ENCODE measurements around the gene UGT1A9.

Gene UGT1A9

DNA sequence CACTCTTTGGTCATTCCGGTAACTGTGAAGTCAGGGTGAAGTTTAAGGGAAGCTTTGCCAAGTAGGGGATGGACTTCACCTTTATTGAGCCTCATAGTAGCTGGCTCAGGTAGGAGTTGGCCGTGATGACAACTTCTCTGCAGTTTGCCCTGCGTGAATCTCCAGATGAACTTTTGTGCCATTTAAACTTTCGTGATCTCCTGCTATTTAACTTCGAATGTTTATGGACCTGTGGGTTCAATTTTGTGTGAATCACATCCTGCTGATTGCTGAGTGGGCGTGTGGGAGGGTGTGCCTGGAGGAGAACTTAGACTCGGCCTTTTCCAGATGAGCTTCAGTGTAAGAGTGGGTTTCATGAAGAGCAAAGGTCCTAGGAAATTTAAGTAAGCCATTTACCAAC lies 92.6 kb downstream of the UGT1A9 start:
- DNase-seq = peak; percentile 35

DNA sequence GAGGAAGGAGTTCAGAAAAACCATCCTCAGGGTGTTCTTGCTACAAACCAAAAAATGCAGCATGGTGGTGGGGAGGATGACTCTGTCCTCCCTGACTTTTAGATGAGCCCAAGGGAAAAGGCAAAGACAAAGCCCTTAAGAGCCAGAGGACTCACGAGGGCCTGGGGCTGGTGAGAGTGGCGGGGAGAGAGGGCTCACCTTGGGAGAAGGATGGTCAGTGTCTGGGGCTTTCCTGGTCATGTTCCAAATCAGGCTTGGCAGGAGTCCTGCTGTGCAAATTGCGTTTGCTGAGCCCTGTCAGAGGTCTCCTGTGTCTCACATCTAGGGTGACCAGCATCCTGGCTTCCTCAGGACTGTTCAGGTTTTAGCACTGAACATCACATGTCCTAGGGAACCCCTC lies 93.1 kb downstream of the UGT1A9 start:
- DNase-seq = no peak

DNA sequence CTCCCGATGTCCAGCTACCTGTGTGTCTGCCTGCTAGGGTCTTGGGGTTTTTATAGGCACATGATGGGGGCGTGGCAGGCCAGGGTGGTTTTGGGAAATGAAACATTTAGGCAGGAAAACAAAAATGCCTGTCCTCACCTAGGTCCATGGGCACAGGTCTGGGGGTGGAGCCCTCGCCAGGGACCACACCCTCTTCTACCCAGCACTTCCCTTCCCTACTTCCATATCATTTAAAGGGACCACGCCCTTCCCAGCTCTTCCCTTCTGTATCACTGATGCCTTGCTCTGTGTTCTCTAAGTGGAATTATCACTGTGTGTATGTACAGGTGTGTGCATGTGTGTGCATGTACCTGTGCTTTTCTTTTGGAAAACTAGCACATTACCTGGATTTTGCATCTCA lies 94.7 kb downstream of the UGT1A9 start:
- DNase-seq = no peak

DNA sequence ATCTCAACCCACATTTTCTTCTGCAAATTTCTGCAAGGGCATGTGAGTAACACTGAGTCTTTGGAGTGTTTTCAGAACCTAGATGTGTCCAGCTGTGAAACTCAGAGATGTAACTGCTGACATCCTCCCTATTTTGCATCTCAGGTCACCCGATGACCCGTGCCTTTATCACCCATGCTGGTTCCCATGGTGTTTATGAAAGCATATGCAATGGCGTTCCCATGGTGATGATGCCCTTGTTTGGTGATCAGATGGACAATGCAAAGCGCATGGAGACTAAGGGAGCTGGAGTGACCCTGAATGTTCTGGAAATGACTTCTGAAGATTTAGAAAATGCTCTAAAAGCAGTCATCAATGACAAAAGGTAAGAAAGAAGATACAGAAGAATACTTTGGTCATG lies 96.4 kb downstream of the UGT1A9 start:
- DNase-seq = no peak

DNA sequence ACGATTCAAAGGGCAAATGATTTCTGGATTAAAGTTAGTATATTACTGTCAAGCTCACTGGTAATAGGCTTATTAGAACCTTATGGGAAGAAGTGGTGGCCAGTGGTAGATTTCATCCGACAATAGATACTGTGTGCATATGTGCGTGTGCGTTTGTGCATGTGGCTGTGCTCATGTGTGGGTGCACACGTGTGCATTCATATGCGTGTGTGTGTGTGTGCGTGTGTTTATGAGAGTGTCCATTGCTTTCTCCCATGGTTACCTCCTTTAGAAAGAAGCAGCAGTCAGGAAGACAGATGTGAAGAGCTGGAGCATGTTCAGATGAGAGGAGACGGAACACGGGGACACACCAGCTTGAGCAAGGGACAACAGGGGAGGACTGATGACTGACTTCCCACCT lies 97.6 kb downstream of the UGT1A9 start:
- DNase-seq = no peak

DNA sequence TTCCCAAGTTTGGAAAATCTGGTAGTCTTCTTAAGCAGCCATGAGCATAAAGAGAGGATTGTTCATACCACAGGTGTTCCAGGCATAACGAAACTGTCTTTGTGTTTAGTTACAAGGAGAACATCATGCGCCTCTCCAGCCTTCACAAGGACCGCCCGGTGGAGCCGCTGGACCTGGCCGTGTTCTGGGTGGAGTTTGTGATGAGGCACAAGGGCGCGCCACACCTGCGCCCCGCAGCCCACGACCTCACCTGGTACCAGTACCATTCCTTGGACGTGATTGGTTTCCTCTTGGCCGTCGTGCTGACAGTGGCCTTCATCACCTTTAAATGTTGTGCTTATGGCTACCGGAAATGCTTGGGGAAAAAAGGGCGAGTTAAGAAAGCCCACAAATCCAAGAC lies 100.5 kb downstream of the UGT1A9 start:
- no peak for DNase-seq

DNA sequence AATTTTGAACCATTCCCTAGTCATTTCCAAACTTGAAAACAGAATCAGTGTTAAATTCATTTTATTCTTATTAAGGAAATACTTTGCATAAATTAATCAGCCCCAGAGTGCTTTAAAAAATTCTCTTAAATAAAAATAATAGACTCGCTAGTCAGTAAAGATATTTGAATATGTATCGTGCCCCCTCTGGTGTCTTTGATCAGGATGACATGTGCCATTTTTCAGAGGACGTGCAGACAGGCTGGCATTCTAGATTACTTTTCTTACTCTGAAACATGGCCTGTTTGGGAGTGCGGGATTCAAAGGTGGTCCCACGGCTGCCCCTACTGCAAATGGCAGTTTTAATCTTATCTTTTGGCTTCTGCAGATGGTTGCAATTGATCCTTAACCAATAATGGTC lies 100.9 kb downstream of the UGT1A9 start:
- peak; percentile 13 for DNase-seq

DNA sequence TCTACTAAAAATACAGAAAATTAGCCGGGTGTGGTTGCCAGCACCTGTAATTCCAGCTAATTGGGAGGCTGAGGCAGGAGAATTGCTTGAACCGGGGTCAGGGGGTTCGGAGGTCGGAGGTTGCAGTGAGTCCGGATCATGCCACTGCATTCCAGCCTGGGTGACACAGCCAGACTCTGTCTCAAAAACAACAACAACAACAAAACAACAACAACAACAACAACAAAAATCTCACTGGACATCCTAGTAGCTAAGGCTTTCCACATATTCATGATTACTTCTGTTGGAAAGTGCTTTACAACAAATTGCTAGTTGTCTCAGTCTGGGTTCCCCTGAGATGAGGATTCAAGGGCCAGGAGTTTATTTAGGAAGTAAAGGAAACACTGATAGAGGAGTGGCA lies 102.2 kb downstream of the UGT1A9 start:
- no peak for DNase-seq

DNA sequence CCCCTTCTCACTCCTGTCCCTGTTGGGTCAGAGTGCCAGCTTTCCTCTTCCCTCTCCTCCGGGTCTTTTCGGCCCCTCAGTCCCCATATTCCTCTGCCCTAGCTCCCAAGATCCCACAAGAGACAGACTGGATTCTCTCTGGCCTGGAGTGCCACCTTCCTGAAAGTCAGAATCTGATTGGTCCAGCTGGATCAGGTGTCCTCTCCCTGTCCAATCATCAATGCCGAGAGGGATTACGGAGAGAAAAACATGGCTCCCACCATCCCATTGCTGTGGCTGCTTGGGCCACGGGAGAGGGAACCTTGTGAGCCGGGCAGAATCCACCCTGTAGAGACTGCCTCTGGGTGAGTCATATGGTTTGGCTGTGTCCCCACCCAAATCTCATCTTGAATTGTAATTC lies 103.7 kb downstream of the UGT1A9 start:
- DNase-seq = no peak

DNA sequence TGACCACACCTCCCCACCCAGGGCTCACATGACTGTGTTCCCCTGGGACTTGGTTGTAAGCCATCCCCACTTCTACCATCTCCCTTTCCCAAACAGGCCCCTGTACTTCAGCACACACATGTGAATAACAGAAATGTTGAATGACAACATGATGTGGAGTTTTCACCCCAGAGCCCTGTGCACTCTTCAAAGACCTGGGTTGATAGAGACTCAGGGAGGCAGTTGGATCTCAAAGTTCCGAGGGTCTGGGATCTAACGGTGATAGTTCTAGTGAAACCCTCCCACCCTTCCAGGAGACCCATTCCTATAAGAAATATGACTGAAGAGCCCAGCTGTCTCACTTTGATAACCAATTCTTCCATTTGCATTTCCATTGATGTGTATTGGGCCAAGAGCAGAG lies 106.3 kb downstream of the UGT1A9 start, which contains the start of gene MROH2A:
Gene MROH2A (plus strand): TSS at position 301 of the 400 bp plus-strand sequence. CDS start 1,029 bp downstream, outside the sequence.
- DNase-seq = no peak

DNA sequence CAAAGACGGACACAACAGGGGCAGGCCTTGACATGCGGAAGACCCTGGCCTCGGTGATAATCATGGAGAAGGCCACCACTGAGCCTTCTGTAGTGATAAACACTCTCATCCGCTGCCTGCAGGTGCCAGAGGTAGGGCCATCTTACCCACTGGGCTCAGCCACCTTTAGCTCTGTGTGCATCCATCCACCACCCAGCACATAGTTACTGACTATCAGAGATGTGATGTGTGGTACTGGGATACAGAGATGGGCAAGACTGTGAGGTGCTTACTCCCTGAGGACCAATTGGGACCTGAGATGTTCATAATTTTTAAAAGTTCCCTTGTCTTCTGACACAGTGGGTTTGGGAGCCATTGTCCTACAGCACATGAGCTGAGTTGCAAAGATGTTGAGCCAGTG lies 108.0 kb downstream of the UGT1A9 start:
- DNase-seq = no peak

DNA sequence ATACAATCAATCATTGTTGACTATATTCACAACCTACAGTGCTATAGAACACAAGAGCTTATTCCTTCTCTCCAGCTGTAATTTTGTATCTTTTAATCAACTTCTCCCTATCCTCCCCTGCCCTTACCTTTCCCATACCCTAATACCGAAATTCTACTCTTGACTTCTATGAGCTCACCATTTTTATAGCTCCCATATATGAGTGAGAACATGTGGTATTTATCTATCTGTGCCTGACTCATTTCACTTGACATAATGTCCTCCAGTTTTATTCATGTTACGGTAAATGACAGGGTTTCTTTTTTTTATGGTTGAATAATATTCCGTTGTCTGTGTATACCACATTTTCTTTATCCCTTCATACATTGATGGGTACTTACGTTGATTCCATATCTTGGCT lies 109.1 kb downstream of the UGT1A9 start:
- no peak for DNase-seq

DNA sequence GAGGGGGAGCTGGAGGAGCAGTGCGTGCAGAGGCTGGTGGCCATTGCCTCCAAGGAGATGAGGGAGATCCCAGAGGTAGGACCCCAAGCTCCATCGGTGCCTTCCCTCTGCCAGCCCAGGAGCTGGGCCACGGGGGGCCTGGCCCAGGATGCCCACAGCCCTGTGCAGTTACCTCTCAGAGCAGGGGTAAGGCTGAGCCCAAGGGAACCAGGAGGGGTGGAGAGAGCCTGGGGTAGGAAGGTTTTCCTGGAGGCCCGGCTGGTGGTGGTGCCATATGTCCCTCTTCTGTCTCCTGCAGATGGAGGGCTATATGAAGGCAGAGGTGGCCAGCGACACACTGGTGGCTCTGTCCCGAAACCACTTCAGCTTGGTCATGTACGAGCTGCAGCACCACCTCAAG lies 117.9 kb downstream of the UGT1A9 start:
- no peak for DNase-seq

DNA sequence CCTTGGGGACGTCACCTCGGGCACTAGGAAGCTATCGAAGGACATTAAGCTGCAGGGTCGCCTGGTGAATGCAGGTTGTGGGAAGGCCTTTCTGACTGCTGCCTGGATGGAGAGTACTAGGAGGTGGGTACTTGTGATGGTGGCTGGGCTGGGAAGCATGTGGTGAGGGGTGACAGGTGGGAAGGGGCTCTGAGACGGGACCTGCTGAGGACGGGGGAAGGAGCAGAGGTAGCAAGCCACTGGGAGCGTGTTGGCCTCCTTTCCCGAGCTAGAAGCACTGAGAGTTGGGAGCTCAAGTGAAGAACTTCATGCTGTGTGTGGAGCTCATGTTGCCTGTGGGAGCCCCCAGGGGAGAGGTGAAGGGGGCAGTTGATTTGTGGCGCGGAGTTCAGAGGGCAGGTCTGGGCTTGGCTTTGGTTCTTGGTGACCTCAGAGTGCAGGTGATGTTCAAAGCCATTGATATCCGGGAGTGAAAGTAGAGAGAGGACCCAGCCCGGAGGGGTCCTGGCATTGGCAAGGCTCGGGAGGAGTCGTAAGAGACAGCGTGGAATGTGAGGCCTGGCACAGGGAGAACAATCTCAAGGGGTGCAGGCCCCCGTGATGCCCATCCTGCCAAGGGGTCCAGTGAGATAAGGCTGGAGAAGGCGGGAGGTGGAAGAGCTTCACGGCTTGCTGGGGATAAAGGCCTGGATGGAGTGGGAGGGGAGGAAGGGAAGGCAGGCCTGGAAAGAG lies 119.6 kb downstream of the UGT1A9 start:
- DNase-seq = no peak

DNA sequence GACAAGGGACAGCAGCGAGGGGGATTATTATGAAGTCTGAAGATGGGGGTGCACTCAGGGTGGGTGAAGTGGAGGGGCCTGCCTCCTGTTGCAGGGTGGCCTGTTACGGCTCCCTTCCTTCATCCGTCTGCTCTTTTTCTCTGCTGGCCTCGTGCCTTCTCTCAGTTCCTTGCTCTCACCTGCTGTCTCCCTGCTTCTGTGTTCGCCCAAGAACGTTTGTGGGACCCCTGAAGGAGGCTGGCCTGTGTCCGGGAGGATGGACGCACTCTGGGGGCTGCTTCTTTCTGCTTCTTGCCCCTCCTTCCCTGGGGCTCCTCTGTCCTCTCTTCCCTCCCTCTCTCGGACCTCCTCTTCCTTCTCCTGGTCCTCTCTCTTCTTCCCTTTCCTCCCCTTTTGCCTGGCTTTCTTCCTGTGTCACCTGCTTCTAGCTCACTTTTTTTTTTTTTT lies 120.2 kb downstream of the UGT1A9 start:
- DNase-seq = no peak

DNA sequence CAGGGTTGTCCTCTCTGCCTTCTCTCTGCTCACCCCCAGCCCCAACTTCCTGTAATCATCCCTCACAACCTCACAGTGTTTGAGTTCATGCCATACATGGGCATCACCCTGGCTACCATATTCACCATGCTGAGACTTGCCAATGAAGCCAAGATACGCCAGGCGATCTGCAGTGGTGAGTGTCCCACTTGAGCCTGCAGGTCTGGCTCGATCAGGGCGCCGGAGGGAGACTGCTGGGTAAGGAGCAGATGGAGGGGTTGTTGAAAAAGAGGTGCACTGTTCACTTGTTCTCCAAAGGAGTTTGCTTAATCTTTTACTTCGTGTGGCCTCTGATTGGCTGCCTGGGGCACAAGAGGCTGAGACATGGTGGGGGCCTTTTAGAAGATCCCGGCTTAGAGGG lies 121.0 kb downstream of the UGT1A9 start:
- no peak for DNase-seq

DNA sequence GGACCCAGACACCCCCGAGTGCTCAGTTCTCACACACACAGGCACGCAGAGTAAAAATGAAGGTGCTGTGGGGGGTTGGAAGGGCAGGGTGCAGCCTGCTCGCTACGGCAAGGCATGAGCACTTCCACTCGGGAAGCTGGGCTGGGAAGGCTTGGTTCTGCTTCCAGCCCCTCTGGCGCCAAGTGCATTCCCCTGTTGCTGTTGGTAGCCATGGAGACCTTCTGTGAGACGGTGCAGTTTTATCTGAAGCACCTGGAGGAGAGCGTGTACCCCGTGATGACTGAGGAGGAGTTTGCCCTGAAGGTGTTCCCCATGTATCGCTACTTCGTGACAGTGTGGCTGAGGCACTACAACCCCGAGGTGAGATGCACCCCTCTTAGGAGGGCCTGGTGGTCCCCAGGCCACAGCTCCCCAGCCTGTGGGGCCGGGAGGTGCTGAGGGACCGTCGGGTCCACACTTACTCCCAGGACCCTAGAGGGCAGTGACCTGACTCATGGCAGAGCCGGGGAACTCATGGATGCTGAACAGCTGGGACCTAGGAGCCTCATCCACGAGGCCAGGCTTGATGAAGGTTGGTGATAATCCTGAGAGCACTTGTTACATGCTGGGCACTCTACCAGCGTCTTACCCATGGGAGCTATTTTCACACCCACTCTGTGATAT lies 121.9 kb downstream of the UGT1A9 start:
- no peak for DNase-seq

DNA sequence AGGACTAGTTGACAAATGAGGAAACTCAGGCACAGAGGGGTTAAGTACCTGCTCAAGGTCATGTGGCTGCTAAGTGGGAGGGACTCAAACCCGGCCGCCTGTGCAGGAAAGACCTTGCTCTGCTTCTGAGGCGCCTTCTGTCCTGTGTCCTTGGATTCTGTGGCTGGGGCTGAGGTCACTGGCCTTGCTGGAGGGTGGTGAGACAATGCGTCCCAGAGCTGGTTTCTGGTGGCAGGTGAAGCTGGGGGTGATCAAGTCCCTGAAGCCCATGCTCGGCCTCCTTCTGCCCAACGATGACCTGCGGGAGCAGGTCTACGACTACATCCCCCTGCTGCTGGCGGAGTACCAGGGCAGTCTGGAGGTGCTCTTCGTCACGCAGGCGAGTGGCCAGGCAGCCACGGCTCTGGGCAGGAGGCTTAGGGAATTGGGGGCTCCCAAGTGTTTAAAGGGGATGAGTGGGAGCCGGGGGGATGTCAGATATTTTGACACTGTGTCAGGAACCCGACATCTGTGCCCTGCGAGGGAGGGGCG lies 122.5 kb downstream of the UGT1A9 start:
- no peak for DNase-seq

DNA sequence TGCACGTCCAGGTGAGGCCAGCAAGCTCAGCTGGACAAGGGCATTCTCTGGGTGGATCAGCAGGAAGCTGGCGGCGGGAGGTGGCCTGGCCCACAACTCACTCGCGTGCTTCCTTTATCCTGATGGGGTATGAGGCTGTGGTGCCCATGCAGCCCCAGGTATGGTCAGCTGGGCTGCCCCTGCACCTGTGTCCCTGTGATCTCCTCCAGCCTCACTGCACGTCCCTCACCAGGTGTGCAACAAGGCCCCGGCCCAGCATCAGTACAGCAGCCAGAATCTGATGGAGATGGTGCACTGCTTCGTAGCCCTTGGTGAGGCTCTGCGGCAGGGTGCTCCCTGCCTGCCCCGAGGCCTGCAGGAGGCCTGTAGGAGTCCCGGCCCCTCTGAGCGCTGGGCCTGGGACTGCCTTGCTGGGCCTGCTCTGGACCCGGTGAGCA lies 124.1 kb downstream of the UGT1A9 start:
- DNase-seq = no peak

DNA sequence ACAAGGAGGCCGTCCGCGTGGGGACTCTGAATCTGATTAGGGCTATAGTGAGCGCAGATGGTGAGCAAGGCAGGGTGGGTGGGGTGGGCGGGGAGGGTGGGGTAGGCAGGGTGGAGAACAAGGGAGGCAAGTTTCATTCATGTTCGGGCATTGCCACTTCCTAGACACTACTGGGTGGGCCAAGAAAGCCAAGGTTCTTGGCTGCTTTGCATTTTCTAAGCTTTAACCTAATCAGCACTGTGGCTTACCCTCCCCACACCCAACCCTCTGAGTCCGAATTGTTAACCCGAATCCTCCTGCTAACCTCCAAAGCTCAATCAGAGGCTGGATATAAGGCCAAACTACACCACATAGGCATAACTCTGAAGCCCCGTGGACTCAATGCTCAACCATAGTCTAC lies 124.6 kb downstream of the UGT1A9 start:
- DNase-seq = peak; percentile 31

DNA sequence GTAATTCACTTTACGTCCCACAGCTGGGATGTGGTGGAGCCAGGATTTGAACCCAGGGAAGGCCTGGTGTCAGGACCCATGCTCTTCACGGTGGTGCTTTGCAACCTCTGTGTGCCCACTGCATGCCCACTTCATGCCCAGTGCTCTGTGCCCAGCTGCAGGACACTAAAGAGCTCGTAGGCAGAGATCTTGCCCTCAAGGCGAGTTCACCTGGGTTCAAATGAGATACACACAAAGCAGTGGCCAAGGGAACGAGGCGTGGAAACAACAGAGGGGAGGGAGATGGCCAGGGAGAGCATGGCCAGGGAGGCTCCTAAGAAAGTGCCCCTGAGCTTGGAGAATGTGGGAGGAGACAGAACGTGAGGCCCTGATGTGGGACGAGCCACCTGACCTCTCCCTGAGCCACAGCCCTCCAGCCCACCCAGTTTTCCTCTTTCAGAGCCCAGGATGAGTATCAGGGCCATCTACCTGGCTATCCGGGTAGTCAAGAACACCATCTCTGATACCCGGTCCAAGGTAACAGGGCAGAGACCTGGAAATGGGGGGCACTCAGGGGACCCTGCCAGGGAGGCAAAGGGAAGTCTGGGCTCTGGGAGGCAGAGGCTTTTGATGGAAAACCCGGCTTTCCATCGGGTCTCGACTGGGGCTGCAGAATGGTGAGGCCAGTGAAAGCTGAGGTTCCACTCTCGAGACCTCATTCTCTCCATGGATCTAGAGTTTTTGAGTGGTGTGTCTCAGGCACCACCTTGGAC lies 126.8 kb downstream of the UGT1A9 start:
- DNase-seq = no peak

DNA sequence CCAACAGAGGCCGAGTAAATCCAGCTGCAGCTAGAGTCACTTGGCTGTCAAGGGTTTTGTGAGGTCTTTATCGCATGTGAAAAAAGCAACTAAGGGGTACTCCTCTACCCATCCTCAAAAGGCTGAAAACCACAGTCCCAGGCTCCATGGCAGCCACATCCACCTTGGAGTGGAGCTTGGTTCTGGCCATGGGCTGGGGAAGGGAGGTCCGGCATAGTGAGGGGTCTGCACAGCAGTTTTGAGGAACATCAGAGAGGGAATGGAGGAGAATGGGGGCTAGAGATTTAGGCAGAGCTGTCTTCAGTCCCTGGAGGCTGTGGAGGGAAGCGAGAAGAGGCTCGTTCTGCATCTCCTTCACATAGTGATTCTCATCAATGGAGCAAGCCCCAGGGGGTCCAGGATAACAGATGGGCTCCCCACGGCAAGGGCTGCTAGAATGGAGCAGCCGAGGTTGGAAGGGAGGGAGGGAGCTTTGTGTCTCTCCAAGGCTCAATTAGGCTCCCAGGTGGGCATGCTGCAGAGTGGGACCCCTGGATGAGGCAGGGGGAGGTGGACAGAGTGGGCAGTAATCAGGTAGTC lies 127.5 kb downstream of the UGT1A9 start:
- DNase-seq = no peak

DNA sequence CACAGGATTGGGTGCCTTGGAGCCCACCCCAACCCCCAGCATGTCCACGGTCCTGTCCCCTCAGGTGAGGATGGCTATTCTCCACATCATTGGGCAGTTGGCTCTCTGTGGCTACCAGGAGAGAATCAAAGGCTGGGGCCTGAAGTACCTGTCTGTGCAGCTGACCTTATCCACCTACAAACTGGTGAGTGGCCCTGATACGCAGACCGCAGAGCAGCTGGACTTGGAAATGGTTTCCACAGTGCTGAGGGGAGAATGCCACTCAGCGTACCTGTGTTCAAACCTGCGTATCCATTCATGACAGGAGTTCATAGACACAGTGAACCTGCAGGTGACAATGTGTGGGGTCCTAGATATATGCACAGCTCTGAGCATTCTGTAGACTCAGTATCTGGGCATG lies 128.0 kb downstream of the UGT1A9 start:
- no peak for DNase-seq
